ENCODE measurements around the gene GNG2.

- TF ChIP-seq, protein P1, sequence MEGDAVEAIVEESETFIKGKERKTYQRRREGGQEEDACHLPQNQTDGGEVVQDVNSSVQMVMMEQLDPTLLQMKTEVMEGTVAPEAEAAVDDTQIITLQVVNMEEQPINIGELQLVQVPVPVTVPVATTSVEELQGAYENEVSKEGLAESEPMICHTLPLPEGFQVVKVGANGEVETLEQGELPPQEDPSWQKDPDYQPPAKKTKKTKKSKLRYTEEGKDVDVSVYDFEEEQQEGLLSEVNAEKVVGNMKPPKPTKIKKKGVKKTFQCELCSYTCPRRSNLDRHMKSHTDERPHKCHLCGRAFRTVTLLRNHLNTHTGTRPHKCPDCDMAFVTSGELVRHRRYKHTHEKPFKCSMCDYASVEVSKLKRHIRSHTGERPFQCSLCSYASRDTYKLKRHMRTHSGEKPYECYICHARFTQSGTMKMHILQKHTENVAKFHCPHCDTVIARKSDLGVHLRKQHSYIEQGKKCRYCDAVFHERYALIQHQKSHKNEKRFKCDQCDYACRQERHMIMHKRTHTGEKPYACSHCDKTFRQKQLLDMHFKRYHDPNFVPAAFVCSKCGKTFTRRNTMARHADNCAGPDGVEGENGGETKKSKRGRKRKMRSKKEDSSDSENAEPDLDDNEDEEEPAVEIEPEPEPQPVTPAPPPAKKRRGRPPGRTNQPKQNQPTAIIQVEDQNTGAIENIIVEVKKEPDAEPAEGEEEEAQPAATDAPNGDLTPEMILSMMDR (IDR thresholded peaks at IDR 0.05; ENCODE audit: low read length), result no peak
- TF ChIP-seq EZH2 (optimal IDR thresholded peaks at IDR 0.05; ENCODE audit: low read depth, low read length) (no peak), EZH2phosphoT487 (IDR thresholded peaks at IDR 0.05; ENCODE audit: low read length) (no peak)
These were observed 77.7 kb downstream of the GNG2 start for GRCh38 chr14:51938137-51938536.

All from MM.1S (cell line).